ENCODE measurements around the gene HOXA9.

The HOXA9 gene

DNA sequence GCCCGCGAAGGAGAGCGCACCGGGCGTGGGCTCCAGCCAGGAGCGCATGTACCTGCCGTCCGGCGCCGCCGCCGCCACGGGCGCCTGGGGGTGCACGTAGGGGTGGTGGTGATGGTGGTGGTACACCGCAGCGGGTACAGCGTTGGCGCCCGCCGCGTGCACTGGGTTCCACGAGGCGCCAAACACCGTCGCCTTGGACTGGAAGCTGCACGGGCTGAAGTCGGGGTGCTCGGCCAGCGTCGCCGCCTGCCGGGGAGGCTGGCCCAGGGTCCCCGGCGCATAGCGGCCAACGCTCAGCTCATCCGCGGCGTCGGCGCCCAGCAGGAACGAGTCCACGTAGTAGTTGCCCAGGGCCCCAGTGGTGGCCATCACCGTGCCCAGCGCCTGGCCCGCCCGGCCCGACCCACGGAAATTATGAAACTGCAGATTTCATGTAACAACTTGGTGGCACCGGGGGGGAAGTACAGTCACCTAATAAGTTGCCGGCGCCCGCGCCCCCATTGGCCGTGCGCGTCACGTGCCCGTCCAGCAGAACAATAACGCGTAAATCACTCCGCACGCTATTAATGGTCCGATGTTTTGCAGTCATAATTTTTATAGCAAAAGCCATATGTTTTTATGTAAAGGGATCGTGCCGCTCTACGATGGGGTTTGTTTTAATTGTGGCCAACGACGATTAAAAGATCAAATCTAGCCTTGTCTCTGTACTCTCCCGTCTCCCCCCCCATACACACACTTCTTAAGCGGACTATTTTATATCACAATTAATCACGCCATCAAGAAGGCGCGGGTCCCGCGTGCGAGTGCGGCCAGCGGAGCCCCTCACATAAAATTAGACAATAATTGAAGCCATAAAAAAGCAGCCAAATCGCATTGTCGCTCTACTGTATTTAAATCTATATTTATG, at the start of gene HOXA9:
Gene HOXA9 (minus strand): TSS at position 449 of the 907 bp plus-strand sequence. CDS start 80 bp downstream, at position 369.
- no peak within 1 kb of the TSS for H3K4me3 ChIP-seq (ENCODE audit: low read length)
- 0 out of 2 replicates have a peak, but pooled peaks cover under 1% of the 10 kb centered on the region for H3K4me1 ChIP-seq (ENCODE audit: low read length)
- no peak for TF ChIP-seq EZH2phosphoT487 (IDR thresholded peaks at IDR 0.05; ENCODE audit: low read length)
- TF ChIP-seq, protein P1, sequence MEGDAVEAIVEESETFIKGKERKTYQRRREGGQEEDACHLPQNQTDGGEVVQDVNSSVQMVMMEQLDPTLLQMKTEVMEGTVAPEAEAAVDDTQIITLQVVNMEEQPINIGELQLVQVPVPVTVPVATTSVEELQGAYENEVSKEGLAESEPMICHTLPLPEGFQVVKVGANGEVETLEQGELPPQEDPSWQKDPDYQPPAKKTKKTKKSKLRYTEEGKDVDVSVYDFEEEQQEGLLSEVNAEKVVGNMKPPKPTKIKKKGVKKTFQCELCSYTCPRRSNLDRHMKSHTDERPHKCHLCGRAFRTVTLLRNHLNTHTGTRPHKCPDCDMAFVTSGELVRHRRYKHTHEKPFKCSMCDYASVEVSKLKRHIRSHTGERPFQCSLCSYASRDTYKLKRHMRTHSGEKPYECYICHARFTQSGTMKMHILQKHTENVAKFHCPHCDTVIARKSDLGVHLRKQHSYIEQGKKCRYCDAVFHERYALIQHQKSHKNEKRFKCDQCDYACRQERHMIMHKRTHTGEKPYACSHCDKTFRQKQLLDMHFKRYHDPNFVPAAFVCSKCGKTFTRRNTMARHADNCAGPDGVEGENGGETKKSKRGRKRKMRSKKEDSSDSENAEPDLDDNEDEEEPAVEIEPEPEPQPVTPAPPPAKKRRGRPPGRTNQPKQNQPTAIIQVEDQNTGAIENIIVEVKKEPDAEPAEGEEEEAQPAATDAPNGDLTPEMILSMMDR (IDR thresholded peaks at IDR 0.05; ENCODE audit: low read length) = no peak
- TF ChIP-seq EZH2 (optimal IDR thresholded peaks at IDR 0.05; ENCODE audit: low read depth, low read length) = no peak
- no peaks in the 10 kb centered on the region for H3K36me3 ChIP-seq (replicated peaks; ENCODE audit: insufficient read depth, low read length)
- no peaks in the 10 kb centered on the region for H3F3A ChIP-seq (ENCODE audit: insufficient read depth, low read length)
- no peak within 1 kb of the TSS for H3K9ac ChIP-seq (ENCODE audit: low read length)
- no peaks in the 10 kb centered on the region for H3K79me2 ChIP-seq (ENCODE audit: low read length)
- peaks cover 88% of the 10 kb centered on the region for H3K27me3 ChIP-seq (replicated peaks; ENCODE audit: insufficient read depth, low read length)
- no peaks in the 10 kb centered on the region for H3K9me2 ChIP-seq (replicated peaks; ENCODE audit: insufficient read depth, low read length)
- no peak within 1 kb of the TSS for H3K4me2 ChIP-seq (ENCODE audit: low read depth, low read length)
- no peaks in the 10 kb centered on the region for H4K20me1 ChIP-seq (ENCODE audit: insufficient read depth, low read length)
- no peaks in the 10 kb centered on the region for H3K9me3 ChIP-seq (replicated peaks; ENCODE audit: insufficient read depth, low read length)
- DNase-seq = no peak
- no peak within 1 kb of the TSS for H2AFZ ChIP-seq (ENCODE audit: low read length)
- no peak within 1 kb of the TSS for H3K27ac ChIP-seq (ENCODE audit: low read length)

DNA sequence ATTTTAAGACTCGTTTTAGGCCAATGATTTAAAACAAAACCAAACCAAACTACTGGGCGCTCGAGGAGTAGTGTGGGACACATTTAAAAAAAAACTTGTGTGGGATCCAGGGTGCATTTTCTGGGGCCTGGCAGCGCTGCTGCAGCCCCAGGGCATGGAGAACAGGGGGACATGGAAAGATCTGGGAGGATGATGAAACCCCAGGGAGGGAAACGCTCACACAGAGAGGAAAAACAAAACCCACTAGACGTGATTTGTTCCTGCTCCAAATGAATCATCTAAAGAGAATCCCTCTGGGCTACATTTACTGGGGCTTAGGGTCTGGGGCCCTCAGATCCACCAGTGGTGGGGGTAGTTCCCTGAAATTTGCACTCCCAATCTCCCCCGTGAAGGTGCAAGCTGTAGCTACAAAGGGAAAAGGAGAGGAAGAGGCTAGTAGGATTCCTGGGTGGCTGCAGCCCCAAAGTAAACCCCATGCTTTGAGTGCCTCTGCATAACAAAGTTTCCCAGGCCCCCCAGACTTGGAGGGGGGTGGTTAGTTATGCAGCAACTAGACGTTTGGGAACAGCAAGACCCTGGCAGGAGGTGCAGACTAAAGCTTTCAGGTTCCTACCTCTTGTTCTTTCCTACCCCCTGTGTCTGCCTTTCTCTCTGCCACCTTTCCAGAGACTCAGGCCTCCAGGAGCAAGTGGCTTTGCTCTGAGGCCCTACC, 49.1 kb upstream of the HOXA9 start:
- H3K79me2 ChIP-seq (ENCODE audit: low read length) = no peaks in the 10 kb centered on the region
- H3K4me3 ChIP-seq (ENCODE audit: low read length) = no peak overlapping the region
- H3F3A ChIP-seq (ENCODE audit: insufficient read depth, low read length) = no peaks in the 10 kb centered on the region
- no peaks in the 10 kb centered on the region for H3K9me3 ChIP-seq (replicated peaks; ENCODE audit: insufficient read depth, low read length)
- H3K36me3 ChIP-seq (replicated peaks; ENCODE audit: insufficient read depth, low read length) = no peaks in the 10 kb centered on the region
- no peak overlapping the region for H3K9ac ChIP-seq (ENCODE audit: low read length)
- H3K9me2 ChIP-seq (replicated peaks; ENCODE audit: insufficient read depth, low read length) = no peaks in the 10 kb centered on the region
- H3K4me2 ChIP-seq (ENCODE audit: low read depth, low read length) = no peak overlapping the region
- H3K27ac ChIP-seq (ENCODE audit: low read length) = no peak overlapping the region
- H2AFZ ChIP-seq (ENCODE audit: low read length) = no peak overlapping the region
- H4K20me1 ChIP-seq (ENCODE audit: insufficient read depth, low read length) = no peaks in the 10 kb centered on the region
- TF ChIP-seq, protein P1 (IDR thresholded peaks at IDR 0.05; ENCODE audit: low read length) = no peak
- TF ChIP-seq EZH2phosphoT487 (IDR thresholded peaks at IDR 0.05; ENCODE audit: low read length) = no peak
- no peak for TF ChIP-seq EZH2 (optimal IDR thresholded peaks at IDR 0.05; ENCODE audit: low read depth, low read length)
- H3K27me3 ChIP-seq (replicated peaks; ENCODE audit: insufficient read depth, low read length) = no peaks in the 10 kb centered on the region
- no peak for DNase-seq
- H3K4me1 ChIP-seq (ENCODE audit: low read length) = no peaks in the 10 kb centered on the region

DNA sequence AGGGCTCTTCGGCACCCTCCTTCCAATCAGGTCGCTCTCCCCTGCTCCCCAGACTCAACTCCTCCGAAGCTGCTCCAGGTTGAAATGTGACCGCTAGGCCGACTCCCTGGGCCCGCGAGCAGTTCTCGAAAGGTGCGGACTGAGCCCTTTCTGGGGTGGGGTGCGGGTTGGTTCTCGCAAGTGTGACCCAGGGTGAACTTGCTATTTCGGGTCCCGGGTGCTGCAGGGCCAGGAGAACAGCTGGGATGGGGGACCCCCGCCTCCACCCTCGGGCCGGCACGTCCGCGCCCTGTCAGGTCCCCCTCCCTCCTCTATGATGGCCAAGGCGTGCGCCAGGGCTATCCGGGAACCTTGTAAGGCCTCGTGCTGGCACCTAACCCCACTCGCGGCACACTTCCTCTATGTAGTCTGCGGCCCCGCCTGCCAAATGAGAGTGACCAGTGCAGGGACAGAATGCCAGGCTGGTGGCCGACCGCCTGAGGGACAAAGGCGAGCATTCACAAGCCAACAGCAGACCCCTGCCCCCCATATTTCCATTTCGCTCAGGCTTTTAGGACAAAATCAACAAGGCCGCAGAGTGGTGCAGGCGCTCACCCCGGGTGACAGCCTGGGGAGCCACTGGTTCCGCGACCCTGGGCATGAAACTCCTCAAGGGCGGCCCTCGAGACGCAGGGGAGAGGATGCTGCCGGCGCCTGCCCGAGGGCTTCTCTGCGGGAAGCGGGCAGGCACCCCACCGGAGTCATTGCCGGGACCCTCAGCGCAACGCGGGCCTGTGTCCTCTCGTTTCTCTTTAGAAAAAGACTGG, 48.3 kb upstream of the HOXA9 start:
- DNase-seq = no peak

More for the DNA sequence above, 48.3 kb upstream of the HOXA9 start:
- no peak overlapping the region for H2AFZ ChIP-seq (ENCODE audit: low read length)
- no peaks in the 10 kb centered on the region for H4K20me1 ChIP-seq (ENCODE audit: insufficient read depth, low read length)
- no peak overlapping the region for H3K9ac ChIP-seq (ENCODE audit: low read length)
- H3K4me3 ChIP-seq (ENCODE audit: low read length) = no peak overlapping the region
- no peaks in the 10 kb centered on the region for H3K9me3 ChIP-seq (replicated peaks; ENCODE audit: insufficient read depth, low read length)
- H3K79me2 ChIP-seq (ENCODE audit: low read length) = no peaks in the 10 kb centered on the region
- H3K27ac ChIP-seq (ENCODE audit: low read length) = no peak overlapping the region
- TF ChIP-seq, protein P1 (IDR thresholded peaks at IDR 0.05; ENCODE audit: low read length) = no peak
- no peak for TF ChIP-seq EZH2 (optimal IDR thresholded peaks at IDR 0.05; ENCODE audit: low read depth, low read length)
- no peak for TF ChIP-seq EZH2phosphoT487 (IDR thresholded peaks at IDR 0.05; ENCODE audit: low read length)
- no peaks in the 10 kb centered on the region for H3K36me3 ChIP-seq (replicated peaks; ENCODE audit: insufficient read depth, low read length)
- H3K9me2 ChIP-seq (replicated peaks; ENCODE audit: insufficient read depth, low read length) = no peaks in the 10 kb centered on the region
- H3K4me2 ChIP-seq (ENCODE audit: low read depth, low read length) = no peak overlapping the region
- H3K27me3 ChIP-seq (replicated peaks; ENCODE audit: insufficient read depth, low read length) = no peaks in the 10 kb centered on the region
- no peaks in the 10 kb centered on the region for H3F3A ChIP-seq (ENCODE audit: insufficient read depth, low read length)
- no peaks in the 10 kb centered on the region for H3K4me1 ChIP-seq (ENCODE audit: low read length)

Measured in MM.1S (cell line).